HT1080 (cell line): ENCODE results near the gene KCNH6. TPM values are rescaled to one million over a fixed set of nuclear protein-coding genes. Genes with fewer than 3 reads are reported as not detected.

Experiments
- DNase-seq: peaks from one replicate; pipeline ENCODE4 v3.0.0-alpha.2; 2015; ENCODE audit warnings: low read depth
- total RNA-seq: library from RNA; depleted of rRNA; stranded (reverse); fragments of >200 nt; shearing (Covaris generic); gene quantifications from 2 replicates; pipeline ENCODE4 v1.2.3, GENCODE V29; 2014

The KCNH6 gene
- total RNA-seq, 1 experiment from 2014 or later, result not detected

DNA sequence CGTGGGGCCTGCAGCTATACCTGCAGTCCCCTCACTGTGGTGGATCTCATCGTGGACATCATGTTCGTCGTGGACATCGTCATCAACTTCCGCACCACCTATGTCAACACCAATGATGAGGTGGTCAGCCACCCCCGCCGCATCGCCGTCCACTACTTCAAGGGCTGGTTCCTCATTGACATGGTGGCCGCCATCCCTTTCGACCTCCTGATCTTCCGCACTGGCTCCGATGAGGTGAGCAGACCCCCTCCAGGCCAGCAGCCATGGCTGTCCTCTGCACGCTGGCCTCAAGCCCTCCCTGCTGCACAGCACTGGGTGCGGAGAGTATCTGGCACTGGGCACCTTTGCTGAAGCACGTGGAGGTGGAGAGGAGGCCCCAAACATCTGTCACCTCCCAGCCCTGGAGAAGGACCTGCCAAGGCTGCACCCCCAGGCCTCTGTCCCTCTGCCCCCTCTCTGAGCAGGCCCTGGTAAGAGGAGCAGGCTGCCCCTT lies 11.0 kb downstream of the KCNH6 start:
- DNase-seq, result no peak

DNA sequence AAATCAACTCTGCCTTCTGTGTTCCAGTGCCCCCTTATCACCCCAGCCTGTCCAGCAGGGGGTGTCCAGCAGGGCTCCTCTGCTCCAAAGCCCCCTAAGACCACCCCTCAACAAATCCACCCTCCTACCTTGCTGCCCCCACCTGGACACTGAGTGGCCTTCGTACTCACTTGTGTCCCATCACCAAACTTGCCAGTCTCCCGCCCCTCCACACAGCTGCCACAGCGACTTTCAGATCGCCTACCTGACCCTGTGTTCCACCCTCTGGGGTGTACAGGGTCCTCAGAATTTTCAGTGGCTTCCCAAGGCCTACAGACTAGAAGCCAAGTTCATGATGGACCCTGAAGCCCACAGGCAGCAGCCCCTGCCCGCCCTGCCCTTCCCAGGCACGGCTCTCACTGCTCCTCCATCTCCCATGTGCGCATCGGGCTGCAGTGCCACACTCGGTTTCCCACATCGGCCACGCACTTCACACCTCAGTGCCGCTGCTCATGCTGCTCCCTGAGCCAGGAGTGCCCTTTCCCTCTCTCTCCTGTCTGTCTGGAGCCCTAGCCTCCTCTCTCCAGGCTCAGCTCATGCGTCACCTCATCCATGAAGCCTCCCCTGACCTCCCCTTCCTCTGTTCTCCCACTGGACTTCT lies 11.8 kb downstream of the KCNH6 start:
- DNase-seq, result no peak

DNA sequence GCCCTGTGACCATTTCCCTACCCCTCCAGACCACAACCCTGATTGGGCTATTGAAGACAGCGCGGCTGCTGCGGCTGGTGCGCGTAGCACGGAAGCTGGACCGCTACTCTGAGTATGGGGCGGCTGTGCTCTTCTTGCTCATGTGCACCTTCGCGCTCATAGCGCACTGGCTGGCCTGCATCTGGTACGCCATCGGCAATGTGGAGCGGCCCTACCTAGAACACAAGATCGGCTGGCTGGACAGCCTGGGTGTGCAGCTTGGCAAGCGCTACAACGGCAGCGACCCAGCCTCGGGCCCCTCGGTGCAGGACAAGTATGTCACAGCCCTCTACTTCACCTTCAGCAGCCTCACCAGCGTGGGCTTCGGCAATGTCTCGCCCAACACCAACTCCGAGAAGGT lies 12.5 kb downstream of the KCNH6 start:
- DNase-seq, result no peak

DNA sequence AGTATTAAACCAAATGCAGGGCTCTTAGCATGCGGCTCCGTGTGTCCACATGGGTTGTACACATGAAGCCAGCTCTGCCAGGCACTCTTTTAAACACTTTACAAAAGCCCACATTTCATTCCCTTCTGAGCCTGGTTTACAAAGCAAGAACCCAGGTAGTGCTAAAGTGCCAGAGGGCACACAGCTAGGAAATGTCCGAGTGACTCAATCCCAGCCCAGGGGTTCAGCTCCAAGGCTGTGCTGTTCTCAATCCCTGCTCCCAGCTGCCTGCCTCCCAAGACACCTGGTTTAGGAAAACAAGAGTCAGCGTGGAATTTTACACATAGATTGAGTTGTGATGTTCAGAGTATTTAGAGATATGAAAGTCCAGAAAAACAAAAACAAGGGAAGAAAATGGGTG lies 13.8 kb downstream of the KCNH6 start:
- no peak for DNase-seq

DNA sequence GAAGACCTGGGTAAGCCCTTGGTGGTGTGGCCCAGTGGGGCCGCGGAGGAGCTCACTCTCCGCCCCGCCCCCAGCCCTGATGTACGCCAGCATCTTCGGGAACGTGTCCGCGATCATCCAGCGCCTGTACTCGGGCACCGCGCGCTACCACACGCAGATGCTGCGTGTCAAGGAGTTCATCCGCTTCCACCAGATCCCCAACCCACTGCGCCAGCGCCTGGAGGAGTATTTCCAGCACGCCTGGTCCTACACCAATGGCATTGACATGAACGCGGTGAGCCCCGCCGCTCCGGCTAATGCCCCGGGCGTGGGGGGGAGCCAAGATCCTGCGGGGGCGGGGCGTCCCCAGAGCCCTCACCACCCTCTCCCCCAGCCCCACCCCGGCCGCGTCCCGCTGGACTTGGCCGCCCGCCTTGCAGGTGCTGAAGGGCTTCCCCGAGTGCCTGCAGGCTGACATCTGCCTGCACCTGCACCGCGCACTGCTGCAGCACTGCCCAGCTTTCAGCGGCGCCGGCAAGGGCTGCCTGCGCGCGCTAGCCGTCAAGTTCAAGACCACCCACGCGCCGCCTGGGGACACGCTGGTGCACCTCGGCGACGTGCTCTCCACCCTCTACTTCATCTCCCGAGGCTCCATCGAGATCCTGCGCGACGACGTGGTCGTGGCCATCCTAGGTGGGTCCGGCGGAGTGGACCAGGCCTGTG lies 15.0 kb downstream of the KCNH6 start:
- no peak for DNase-seq

DNA sequence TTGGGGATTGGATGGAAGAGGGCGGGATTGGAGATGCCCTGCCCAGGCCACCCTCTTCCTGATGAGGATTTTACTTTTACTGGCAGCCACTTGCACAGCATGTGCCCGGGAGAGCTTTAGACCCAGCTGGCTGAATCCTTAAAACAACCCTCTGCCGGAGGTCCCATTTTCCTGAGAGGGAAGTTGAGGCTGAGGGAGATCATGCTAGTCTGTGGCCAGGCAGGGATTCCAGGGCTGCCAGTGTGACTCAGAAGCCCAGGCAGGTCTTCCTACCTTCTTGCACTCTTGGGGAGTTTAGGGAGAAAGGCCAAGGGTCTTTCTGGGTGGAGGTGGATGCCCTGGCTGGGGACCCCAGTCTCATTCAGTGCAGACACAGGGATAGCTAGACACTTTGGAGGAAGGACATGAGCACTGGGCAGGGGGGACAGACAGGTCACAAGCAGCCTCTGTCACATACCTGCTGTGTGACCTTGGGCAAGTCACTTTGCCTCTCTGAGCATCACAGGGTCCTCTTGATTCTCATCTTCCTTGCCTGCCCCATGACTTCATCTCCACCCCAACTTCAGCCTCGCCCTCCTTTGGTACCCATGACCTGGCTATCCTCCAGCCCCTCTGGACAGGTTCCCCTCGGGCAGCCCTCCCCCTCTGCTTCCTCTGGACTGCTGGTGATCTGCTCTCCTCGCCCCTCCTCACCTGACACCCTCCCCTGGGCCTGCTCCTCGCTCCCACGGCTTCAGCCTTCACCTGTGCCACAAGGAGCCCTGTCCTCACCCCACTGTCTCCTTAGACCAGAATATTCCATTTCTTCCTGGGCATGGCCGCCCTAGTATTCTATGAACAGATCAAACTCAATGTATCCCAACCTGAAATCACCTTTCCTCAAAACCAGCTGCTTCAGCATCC lies 15.8 kb downstream of the KCNH6 start:
- no peak for DNase-seq

DNA sequence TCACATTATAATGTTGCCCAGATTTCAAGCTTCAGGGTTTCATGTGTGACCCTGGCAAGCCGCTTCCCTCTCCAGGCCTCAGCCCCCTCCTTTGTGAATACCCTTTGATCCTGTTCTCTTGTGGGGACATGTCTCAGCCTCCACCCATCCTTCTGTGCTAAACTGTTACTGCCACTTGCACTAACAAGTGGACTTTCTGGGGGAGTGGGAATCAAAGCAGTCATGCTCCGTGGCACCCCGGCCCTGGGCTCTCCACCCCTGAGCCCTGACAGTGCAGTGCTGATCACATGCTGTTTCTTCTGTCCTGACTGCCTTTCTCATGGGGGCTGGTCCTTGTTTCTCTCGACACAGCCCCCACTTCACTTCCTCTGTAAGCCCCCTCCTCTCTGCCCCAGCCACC lies 17.4 kb downstream of the KCNH6 start:
- DNase-seq, result no peak

DNA sequence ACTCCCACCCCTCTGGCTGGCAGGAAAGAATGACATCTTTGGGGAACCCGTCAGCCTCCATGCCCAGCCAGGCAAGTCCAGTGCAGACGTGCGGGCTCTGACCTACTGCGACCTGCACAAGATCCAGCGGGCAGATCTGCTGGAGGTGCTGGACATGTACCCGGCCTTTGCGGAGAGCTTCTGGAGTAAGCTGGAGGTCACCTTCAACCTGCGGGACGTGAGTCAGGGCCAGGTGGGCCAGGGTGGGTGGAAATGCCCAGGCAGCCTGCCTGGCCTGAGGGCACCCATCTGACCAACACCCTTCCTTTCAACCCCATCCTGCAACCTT lies 19.0 kb downstream of the KCNH6 start:
- no peak for DNase-seq

DNA sequence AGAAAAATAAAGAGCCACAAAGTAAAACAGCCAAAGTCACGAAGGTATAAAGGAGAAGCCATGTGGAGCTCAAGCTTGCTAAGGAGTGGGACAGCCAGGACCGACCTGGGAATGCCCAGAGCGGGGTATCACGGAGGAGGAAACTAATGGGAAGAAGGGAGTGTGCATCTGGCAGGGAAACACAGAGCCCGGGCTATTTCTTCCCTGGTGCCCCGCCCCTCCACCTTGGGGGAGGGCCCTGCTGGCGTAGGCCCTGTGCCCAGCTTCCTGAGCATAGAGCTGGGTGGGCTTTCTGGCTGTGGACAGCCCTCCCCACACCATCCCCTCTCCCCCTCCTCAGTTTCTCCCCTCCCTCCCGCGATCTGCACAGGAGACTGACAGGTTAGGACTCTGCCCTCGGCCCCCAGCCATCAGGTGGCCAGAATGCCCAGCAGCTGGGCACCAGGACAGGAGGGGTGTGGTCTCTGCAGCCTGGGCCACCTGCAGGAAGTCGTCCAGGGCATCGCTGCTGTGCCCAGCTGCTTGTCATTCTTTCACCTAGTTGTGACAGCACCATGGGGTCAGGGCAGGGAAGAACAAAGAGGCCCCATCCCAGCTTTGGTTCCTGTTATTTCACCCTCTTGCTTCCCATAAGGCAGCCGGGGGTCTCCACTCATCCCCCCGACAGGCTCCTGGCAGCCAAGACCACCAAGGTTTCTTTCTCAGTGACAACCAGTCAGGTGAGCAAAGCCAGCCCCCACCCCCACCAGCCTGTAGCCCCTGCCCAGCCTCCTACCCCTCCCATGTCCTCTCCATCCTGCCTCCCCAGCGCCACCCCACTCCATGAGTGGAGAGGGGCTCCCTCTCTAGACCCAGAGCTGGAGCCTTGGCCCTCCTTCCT lies 20.0 kb downstream of the KCNH6 start:
- no peak for DNase-seq

DNA sequence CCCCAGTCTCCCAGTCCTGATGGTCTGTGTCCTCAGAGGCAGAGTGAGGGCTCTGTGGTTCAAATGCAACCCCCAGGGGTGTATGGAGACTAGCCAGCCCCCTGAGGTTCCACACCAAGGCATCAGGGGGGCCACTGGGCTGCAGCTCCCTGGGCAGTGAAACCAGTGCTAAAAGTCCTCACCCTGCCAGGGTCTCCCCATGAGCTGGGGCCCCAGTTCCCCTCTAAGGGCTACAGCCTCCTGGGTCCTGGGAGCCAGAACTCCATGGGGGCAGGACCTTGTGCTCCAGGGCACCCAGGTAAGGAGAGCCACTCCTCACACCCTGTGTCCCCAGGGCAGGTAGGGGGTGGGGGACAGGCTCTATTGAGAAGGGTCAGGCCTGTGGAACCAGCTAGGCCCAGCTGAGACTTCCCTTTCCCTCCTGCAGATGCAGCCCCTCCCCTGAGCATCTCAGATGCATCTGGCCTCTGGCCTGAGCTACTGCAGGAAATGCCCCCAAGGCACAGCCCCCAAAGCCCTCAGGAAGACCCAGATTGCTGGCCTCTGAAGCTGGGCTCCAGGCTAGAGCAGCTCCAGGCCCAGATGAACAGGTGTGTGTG lies 20.8 kb downstream of the KCNH6 start:
- DNase-seq, result no peak

DNA sequence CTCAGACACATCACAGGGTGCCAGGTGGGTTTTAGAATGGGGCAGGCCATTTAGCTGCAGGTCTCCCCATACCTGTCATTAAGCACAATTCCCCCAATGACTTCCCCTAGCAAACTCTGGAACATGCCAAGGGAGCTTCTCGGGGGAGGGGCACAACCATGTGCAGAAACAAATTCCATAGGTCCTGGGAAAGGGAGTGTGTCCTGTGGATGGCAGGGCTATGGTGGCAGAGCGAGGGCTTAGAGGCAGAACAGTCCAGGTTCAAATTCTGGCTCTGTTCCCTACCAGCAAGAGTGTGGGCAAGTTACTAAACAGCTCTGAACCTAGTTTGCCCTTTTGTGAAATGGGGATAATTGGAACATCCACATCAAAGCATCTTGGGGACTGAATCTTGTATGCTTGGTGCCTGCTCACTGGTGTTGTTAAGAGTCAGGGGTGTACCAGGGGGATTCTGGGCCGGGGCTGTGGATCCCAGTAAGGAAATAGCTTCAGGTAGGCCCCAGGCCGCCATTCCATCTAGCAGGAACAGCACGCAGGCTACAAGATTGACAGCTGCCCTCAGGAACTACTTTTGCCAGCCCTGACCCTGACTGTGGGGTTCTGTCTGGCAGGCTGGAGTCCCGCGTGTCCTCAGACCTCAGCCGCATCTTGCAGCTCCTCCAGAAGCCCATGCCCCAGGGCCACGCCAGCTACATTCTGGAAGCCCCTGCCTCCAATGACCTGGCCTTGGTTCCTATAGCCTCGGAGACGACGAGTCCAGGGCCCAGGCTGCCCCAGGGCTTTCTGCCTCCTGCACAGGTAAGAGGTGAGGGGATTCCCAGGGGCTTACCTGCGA lies 21.5 kb downstream of the KCNH6 start:
- no peak for DNase-seq

DNA sequence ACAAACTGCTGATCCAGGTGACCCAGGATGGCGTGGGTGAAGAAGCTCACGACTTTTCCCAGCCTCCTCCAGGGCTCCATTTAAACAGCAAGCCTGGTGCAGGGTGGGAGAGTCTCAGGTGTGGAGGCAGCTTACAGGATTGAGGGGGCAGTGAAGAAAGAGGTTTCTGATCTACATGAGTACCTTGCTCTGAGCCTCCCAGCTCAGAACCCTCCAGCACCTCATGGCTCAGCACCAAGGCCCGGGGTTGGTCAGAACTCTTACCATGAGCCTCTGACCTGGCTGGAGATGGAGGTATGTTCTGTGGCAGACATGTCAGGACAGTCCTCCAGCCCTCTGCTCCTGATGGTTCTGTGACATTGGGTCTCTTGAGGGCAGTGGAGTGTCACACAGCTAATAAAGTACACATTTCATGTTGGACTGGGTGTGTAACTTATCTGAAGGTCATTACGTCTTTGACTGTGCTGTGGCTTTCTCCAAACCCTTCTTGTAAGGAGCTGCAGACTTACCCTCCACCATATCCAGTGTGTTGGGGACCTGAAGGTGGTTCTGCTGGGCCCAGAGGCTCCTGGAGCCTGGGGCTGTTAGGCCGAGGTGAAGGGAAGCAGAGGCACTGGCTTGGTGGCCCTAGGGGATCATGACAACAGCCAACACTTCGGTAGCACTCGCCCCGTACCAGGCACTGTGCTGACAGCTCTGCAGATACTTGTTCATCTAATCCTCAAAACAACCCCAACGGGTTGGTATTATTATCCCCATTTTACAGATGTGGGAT lies 23.3 kb downstream of the KCNH6 start:
- no peak for DNase-seq

DNA sequence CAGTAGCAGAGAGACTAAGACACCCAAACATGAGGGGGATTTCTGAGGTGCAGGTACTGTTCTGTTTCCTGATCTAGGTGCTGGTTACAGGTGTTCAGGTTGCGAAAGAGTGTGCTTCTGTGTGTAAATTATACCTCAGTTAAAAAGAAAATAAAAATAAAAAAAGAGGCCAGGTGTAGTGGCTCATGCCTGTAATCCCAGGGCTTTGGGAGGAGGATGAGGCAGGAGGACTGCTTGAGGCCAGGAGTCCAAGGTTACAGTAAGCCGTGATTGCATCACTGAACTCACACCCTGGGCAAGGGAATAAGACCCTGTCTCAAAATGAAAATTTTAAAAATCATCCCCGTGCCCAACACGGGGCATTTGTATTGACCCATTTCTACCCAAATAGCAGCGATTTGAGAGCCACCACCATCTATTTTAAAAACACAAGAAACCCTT lies 23.9 kb downstream of the KCNH6 start:
- no peak for DNase-seq

DNA sequence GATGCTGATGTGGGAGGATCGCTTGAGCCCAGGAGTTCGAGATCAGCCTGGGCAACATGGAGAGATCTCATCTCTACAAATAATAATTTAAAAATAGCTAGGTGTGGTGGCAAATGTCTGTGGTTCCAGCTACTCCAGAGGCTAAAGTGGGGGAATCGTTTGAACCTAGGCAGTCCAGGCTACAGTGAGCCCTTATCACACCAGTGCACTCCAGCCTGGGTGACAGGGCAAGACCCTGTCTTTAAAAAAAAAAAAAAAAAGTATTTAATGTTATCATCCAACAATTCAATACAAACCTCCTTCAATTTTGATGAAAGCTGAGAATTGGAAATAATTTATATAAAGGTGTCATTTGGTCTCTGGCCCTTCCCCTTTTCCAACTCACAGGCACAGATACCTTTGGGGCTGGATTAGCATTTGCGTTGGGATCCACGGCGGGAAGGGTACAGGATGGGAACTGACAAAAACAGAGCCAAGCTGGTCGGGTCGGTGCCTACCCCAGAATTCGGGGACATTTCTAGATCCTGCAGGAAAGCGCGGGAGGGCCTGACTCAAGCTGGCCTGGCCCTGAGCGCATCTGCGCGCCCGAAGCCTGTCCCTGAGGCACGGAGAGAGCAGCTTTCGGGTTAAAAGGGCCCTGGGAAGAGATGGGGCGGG lies 26.3 kb downstream of the KCNH6 start:
- DNase-seq, result no peak

DNA sequence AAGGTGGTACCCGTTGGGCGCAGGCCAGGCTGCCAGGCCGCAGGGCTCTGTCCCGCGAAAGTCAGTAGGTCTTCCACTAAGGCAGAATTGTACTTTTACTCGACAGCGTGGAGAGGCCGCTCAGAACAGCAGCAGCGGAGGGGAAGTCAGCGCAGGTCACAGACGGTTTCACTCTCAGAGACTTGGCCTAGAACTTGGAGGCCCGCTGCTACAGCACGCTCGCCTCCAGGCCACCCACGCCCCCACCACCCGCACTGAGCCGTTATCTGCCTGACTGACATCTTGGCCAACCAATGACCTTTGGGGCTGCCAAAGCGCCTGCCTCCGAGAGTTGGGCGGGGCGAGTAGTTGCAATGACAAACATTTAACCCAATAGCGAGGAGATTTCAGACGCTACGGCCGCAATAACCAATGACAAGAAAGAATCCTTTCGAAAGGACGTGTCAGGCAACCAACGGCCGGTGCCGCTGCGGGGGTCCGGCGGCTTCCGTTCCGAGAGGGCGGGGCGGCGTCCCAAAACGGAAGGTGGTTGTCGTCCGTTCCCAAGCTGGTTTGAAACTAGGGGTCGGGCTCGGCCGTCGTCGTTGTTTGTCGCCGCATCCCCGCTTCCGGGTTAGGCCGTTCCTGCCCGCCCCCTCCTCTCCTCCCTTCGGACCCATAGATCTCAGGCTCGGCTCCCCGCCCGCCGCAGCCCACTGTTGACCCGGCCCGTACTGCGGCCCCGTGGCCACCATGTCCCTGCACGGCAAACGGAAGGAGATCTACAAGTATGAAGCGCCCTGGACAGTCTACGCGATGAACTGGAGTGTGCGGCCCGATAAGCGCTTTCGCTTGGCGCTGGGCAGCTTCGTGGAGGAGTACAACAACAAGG lies 27.0 kb downstream of the KCNH6 start, which contains the start of gene DCAF7:
Gene DCAF7 (plus strand): TSS at position 532 of the 871 bp plus-strand sequence. CDS start 201 bp downstream, at position 733.
- DNase-seq, result peak; percentile 99

DNA sequence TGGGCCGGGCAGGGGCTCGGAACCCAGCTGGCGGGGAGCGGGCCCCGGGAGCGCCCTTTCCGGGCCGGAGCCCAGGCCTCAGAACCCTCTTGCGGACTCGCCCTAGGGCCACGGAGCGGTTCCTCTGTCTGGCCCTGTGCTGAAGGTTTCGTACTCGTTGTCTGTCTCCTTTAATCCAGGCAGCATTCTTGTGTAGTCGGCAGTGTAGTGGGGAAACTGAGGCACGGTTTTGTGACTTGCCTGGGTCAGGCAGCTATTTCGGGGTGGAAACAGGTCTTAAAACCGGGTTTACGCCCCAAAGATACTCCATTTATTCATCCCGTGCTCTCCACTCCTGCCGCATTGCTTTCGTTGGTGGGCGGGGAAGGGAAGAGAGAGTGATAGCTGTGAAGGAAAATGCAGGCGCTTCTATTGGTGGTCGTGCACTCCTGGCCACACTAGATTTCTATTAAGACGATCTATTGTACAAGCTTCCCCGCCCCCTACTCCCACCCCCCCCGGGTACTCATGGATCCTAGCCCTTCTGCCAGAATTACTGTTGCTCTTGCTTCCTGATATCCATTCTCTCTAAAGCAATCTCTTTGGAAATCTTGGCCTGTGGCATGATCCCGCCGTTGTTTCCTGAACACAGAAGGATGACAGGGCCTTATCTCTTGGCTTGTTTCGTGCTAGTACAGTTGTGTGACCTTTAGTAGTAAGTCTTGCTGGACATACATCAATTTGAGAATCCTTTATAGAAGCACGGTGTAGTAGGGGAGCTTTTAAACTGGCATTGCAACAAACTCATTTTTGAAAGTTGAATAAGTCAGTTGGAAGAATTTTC lies 27.9 kb downstream of the KCNH6 start:
- DNase-seq, result peak; percentile 24
